ENCODE results near the gene G3BP2. TPM values are rescaled to one million over a fixed set of nuclear protein-coding genes. Genes with fewer than 3 reads are reported as not detected.

G3BP2 gene
- total RNA-seq, 1 experiment from 2014 or later = 146 TPM

GRCh38 chr4:75714011-75714410, 40.8 kb upstream of the G3BP2 start:
- DNase-seq (ENCODE audit: low read depth, low spot score) = no peak
- in situ Hi-C loops (cut with HindIII; ENCODE audit: low pct_unique_long_range_greater_than_20kb, low sequenced_read_pairs) = no loop called here
- ChIA-PET POLR2A (interaction anchor here (0.6 kb wide), 1 partner anchor 50 kb away, joined by 3 read pairs; no protein-coding TSS in a partner anchor), CTCF (no interaction called here)
- intact Hi-C loops (cut with micrococcal nuclease; ENCODE audit: unreplicated experiment) = no loop called here
- no peaks in the 10 kb centered on the region for H3K9me3 ChIP-seq (ENCODE audit: control insufficient read depth, insufficient read depth, low read depth, low read length)
- no peaks in the 10 kb centered on the region for H3K36me3 ChIP-seq (ENCODE audit: control insufficient read depth, insufficient read depth, low read length)
- no peak overlapping the region for H3K4me3 ChIP-seq (ENCODE audit: low read depth in 2 of 2, low read length in 2 of 2)
- BruUV-seq (replicated peaks) = no TSS peak
- H3K4me1 ChIP-seq (ENCODE audit: control insufficient read depth, insufficient read depth, low read length) = no peaks in the 10 kb centered on the region
- TF ChIP-seq, protein P1, sequence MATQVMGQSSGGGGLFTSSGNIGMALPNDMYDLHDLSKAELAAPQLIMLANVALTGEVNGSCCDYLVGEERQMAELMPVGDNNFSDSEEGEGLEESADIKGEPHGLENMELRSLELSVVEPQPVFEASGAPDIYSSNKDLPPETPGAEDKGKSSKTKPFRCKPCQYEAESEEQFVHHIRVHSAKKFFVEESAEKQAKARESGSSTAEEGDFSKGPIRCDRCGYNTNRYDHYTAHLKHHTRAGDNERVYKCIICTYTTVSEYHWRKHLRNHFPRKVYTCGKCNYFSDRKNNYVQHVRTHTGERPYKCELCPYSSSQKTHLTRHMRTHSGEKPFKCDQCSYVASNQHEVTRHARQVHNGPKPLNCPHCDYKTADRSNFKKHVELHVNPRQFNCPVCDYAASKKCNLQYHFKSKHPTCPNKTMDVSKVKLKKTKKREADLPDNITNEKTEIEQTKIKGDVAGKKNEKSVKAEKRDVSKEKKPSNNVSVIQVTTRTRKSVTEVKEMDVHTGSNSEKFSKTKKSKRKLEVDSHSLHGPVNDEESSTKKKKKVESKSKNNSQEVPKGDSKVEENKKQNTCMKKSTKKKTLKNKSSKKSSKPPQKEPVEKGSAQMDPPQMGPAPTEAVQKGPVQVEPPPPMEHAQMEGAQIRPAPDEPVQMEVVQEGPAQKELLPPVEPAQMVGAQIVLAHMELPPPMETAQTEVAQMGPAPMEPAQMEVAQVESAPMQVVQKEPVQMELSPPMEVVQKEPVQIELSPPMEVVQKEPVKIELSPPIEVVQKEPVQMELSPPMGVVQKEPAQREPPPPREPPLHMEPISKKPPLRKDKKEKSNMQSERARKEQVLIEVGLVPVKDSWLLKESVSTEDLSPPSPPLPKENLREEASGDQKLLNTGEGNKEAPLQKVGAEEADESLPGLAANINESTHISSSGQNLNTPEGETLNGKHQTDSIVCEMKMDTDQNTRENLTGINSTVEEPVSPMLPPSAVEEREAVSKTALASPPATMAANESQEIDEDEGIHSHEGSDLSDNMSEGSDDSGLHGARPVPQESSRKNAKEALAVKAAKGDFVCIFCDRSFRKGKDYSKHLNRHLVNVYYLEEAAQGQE (IDR thresholded peaks at IDR 0.05; ENCODE audit: insufficient read depth in 1 of 2, low read depth in 2 of 2, low read length in 1 of 2) = no peak
- TF ChIP-seq SIN3A (IDR thresholded peaks at IDR 0.05; ENCODE audit: borderline replicate concordance, insufficient read depth, low read depth, low read length) (no peak), TCF7L2 (IDR thresholded peaks at IDR 0.05; ENCODE audit: low read depth, low read length) (no peak), POLR2AphosphoS5 (IDR thresholded peaks at IDR 0.05; ENCODE audit: low read depth, low read length) (no peak)
- TF ChIP-seq, protein P2, sequence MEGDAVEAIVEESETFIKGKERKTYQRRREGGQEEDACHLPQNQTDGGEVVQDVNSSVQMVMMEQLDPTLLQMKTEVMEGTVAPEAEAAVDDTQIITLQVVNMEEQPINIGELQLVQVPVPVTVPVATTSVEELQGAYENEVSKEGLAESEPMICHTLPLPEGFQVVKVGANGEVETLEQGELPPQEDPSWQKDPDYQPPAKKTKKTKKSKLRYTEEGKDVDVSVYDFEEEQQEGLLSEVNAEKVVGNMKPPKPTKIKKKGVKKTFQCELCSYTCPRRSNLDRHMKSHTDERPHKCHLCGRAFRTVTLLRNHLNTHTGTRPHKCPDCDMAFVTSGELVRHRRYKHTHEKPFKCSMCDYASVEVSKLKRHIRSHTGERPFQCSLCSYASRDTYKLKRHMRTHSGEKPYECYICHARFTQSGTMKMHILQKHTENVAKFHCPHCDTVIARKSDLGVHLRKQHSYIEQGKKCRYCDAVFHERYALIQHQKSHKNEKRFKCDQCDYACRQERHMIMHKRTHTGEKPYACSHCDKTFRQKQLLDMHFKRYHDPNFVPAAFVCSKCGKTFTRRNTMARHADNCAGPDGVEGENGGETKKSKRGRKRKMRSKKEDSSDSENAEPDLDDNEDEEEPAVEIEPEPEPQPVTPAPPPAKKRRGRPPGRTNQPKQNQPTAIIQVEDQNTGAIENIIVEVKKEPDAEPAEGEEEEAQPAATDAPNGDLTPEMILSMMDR (IDR thresholded peaks at IDR 0.05) = no peak
- ATAC-seq = no peak
- no peak overlapping the region for H3K27ac ChIP-seq (ENCODE audit: low read length)
- H3K27me3 ChIP-seq (ENCODE audit: control insufficient read depth, insufficient read depth, low read length) = no peaks in the 10 kb centered on the region

- Histone ChIP-seq H3K36me3 (ENCODE audit: control insufficient read depth, insufficient read depth, low read length) (no peaks in the 10 kb centered on the region), H3K27ac (ENCODE audit: low read length) (no peak overlapping the region), H3K4me3 (ENCODE audit: low read depth in 2 of 2, low read length in 2 of 2) (no peak overlapping the region), H3K4me1 (ENCODE audit: control insufficient read depth, insufficient read depth, low read length) (no peaks in the 10 kb centered on the region), H3K27me3 (ENCODE audit: control insufficient read depth, insufficient read depth, low read length) (no peaks in the 10 kb centered on the region), H3K9me3 (ENCODE audit: control insufficient read depth, insufficient read depth, low read depth, low read length) (no peaks in the 10 kb centered on the region)
- POLR2A ChIA-PET = no interaction called here
- in situ Hi-C loops (cut with HindIII; ENCODE audit: low pct_unique_long_range_greater_than_20kb, low sequenced_read_pairs) = no loop called here
- CTCF ChIA-PET = no interaction called here
- BruUV-seq (replicated peaks) = no TSS peak
- no peak for ATAC-seq
- TF ChIP-seq POLR2AphosphoS5 (IDR thresholded peaks at IDR 0.05; ENCODE audit: low read depth, low read length) (no peak), SIN3A (IDR thresholded peaks at IDR 0.05; ENCODE audit: borderline replicate concordance, insufficient read depth, low read depth, low read length) (no peak), TCF7L2 (IDR thresholded peaks at IDR 0.05; ENCODE audit: low read depth, low read length) (no peak)
- TF ChIP-seq, protein P2 (IDR thresholded peaks at IDR 0.05) = no peak
- TF ChIP-seq, protein P1 (IDR thresholded peaks at IDR 0.05; ENCODE audit: insufficient read depth in 1 of 2, low read depth in 2 of 2, low read length in 1 of 2) = no peak
- intact Hi-C loops (cut with micrococcal nuclease; ENCODE audit: unreplicated experiment) = no loop called here
- no peak for DNase-seq (ENCODE audit: low read depth, low spot score)
Measured at GRCh38 chr4:75710246-75710645, 37.0 kb upstream of the G3BP2 start.

Data from Panc1 (cell line).